ENCODE results near the gene CTTN. TPM values are rescaled to one million over a fixed set of nuclear protein-coding genes. Genes with fewer than 3 reads are reported as not detected.

Gene CTTN
- total RNA-seq, 1 donor from 2014 or later: 458 TPM

GRCh38 chr11:70418130-70418529 is 19.8 kb downstream of the CTTN start:
- no peak overlapping the region for H3K4me3 Mint-ChIP-seq (ENCODE audit: unreplicated experiment)
- H3K27ac Mint-ChIP-seq (ENCODE audit: unreplicated experiment): no peak overlapping the region
- H3K9me3 Mint-ChIP-seq (ENCODE audit: unreplicated experiment): no peaks in the 10 kb centered on the region
- DNase-seq (ENCODE audit: low spot score): no peak
- H3K27me3 Mint-ChIP-seq (ENCODE audit: unreplicated experiment): no peaks in the 10 kb centered on the region
- peaks cover 62% of the 10 kb centered on the region for H3K36me3 Mint-ChIP-seq (ENCODE audit: low read depth, unreplicated experiment)
- TF ChIP-seq CTCF (IDR thresholded peaks at IDR 0.05; ENCODE audit: unreplicated experiment): no peak
- H3K4me1 Mint-ChIP-seq (ENCODE audit: unreplicated experiment): no peaks in the 10 kb centered on the region

- no peak for DNase-seq (ENCODE audit: low spot score)
- H3K27me3 Mint-ChIP-seq (ENCODE audit: unreplicated experiment): peaks cover 5% of the 10 kb centered on the region
- no peak overlapping the region for H3K4me3 Mint-ChIP-seq (ENCODE audit: unreplicated experiment)
- no peak overlapping the region for H3K27ac Mint-ChIP-seq (ENCODE audit: unreplicated experiment)
- H3K9me3 Mint-ChIP-seq (ENCODE audit: unreplicated experiment): no peaks in the 10 kb centered on the region
- peaks cover 65% of the 10 kb centered on the region for H3K36me3 Mint-ChIP-seq (ENCODE audit: low read depth, unreplicated experiment)
- peaks cover 4% of the 10 kb centered on the region for H3K4me1 Mint-ChIP-seq (ENCODE audit: unreplicated experiment)
- TF ChIP-seq CTCF (IDR thresholded peaks at IDR 0.05; ENCODE audit: unreplicated experiment): no peak
Measured at GRCh38 chr11:70419307-70420007, 21.1 kb downstream of the CTTN start.

- Mint-ChIP-seq H3K4me3 (ENCODE audit: unreplicated experiment) (peak overlapping the region; percentile 53), H3K9me3 (ENCODE audit: unreplicated experiment) (no peaks in the 10 kb centered on the region), H3K27ac (ENCODE audit: unreplicated experiment) (peak overlapping the region; percentile 48), H3K36me3 (ENCODE audit: low read depth, unreplicated experiment) (peaks cover 63% of the 10 kb centered on the region), H3K27me3 (ENCODE audit: unreplicated experiment) (peaks cover 7% of the 10 kb centered on the region), H3K4me1 (ENCODE audit: unreplicated experiment) (peaks cover 4% of the 10 kb centered on the region)
- DNase-seq (ENCODE audit: low spot score): no peak
- TF ChIP-seq CTCF (IDR thresholded peaks at IDR 0.05; ENCODE audit: unreplicated experiment): no peak
Measured at GRCh38 chr11:70420008-70420464, 21.7 kb downstream of the CTTN start.

GRCh38 chr11:70420496-70420895 is 22.2 kb downstream of the CTTN start:
- Mint-ChIP-seq H3K36me3 (ENCODE audit: low read depth, unreplicated experiment) (peaks cover 63% of the 10 kb centered on the region), H3K4me3 (ENCODE audit: unreplicated experiment) (no peak overlapping the region), H3K27me3 (ENCODE audit: unreplicated experiment) (peaks cover 8% of the 10 kb centered on the region), H3K4me1 (ENCODE audit: unreplicated experiment) (peaks cover 4% of the 10 kb centered on the region), H3K9me3 (ENCODE audit: unreplicated experiment) (no peaks in the 10 kb centered on the region), H3K27ac (ENCODE audit: unreplicated experiment) (peak overlapping the region; percentile 48)
- DNase-seq (ENCODE audit: low spot score): no peak
- no peak for TF ChIP-seq CTCF (IDR thresholded peaks at IDR 0.05; ENCODE audit: unreplicated experiment)

- Mint-ChIP-seq H3K36me3 (ENCODE audit: low read depth, unreplicated experiment) (peaks cover 65% of the 10 kb centered on the region), H3K27ac (ENCODE audit: unreplicated experiment) (no peak overlapping the region), H3K27me3 (ENCODE audit: unreplicated experiment) (peaks cover 12% of the 10 kb centered on the region), H3K4me3 (ENCODE audit: unreplicated experiment) (no peak overlapping the region), H3K4me1 (ENCODE audit: unreplicated experiment) (peaks cover 4% of the 10 kb centered on the region), H3K9me3 (ENCODE audit: unreplicated experiment) (no peaks in the 10 kb centered on the region)
- DNase-seq (ENCODE audit: low spot score): no peak
- no peak for TF ChIP-seq CTCF (IDR thresholded peaks at IDR 0.05; ENCODE audit: unreplicated experiment)
Measured at GRCh38 chr11:70421123-70421522, 22.8 kb downstream of the CTTN start.

Data from endothelial cell (in vitro differentiated cells).